Colonic mucosa (tissue), 4 donors: ENCODE results near the gene RDH12. TPM values are rescaled to one million over a fixed set of nuclear protein-coding genes. Genes with fewer than 3 reads are reported as not detected.

Source experiments
- DNase-seq: peaks from one replicate; pipeline ENCODE4 v3.0.0-alpha.2; 2020
- H3K27ac ChIP-seq: fragments of 200-600 bp; one replicate; pipeline ENCODE4 v1.8.0; 2021
- H3K27me3 ChIP-seq: fragments of 200-600 bp; one replicate; pipeline ENCODE4 v1.8.0; 2021
- H3K36me3 ChIP-seq: fragments of 200-600 bp; one replicate; pipeline ENCODE4 v1.8.0; 2021
- H3K4me1 ChIP-seq: fragments of 200-600 bp; one replicate; pipeline ENCODE4 v1.8.0; 2021; ENCODE audit warnings: mild to moderate bottlenecking
- H3K4me3 ChIP-seq: fragments of 200-600 bp; one replicate; pipeline ENCODE4 v1.8.0; 2021
- H3K9ac ChIP-seq, 2 donors: one replicate each; pipeline ENCODE4 v1.7.0; 2013; ENCODE audit warnings: control low read depth in 2 of 2, low read depth in 2 of 2, low read length in 2 of 2
- H3K9me3 ChIP-seq: fragments of 200-600 bp; one replicate; pipeline ENCODE4 v1.8.0; 2021
- intact Hi-C: fragments of 100-400 bp; cut with DNase I; formaldehyde crosslinking; loops from one replicate; pipeline ENCODE4 v1.14.1; 2022
- total RNA-seq, 2 donors: library from RNA; stranded (reverse); fragmentation: NEBNext Ultra II Directional in 1 of 2; extraction: Animal tissue kit (Norgen Biotek cat#: 25700) in 1 of 2; gene quantifications; one replicate each; pipeline ENCODE4 v1.2.1, GENCODE V29; 2021
- TF ChIP-seq, protein P1 (sequence below): fragments of 200-600 bp; IDR thresholded peaks from one replicate; pipeline ENCODE4 v1.8.0; 2022; ENCODE audit warnings: antibody characterized with exemption, mild to moderate bottlenecking
- donor health status: healthy.
- donor health status: DM: no; HTN: no; CAD: no.
- donor health status: DM: no; HTN: no; CAD: no.

Gene RDH12
- total RNA-seq, 2 donors from 2014 or later, result not detected

DNA sequence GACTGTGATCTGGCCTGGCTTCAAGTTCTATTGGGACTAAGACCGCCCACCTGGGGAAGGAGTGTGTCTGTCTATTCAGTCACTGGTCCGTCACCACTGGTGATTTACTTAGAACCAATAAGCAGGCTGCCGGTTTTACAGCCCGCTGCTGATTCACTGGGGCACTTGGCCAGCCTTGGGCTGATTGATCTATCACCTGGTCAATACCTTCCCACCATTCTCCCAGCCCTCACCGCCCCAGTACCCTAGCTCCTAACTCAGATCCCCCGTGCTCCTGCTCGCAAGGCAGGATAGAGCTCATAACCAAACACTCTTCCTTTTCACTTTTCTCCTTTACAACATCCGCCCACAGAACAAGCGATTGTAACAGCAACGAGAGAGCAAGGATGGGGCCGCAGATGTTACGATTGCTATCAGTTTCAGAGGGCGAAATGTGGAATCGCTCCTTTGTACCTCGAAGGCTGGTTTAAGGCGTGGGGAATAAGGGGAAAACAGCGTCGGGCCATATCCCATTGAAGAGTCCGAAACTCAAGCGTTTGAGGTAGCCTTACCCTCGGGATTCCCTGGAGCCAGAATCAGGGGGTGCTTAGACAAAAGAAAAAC is 6.8 kb upstream of the RDH12 start:
- H3K36me3 ChIP-seq, result no peaks in the 10 kb centered on the region
- TF ChIP-seq, protein P1, sequence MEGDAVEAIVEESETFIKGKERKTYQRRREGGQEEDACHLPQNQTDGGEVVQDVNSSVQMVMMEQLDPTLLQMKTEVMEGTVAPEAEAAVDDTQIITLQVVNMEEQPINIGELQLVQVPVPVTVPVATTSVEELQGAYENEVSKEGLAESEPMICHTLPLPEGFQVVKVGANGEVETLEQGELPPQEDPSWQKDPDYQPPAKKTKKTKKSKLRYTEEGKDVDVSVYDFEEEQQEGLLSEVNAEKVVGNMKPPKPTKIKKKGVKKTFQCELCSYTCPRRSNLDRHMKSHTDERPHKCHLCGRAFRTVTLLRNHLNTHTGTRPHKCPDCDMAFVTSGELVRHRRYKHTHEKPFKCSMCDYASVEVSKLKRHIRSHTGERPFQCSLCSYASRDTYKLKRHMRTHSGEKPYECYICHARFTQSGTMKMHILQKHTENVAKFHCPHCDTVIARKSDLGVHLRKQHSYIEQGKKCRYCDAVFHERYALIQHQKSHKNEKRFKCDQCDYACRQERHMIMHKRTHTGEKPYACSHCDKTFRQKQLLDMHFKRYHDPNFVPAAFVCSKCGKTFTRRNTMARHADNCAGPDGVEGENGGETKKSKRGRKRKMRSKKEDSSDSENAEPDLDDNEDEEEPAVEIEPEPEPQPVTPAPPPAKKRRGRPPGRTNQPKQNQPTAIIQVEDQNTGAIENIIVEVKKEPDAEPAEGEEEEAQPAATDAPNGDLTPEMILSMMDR, result no peak
- H3K27ac ChIP-seq, result peak overlapping the region; percentile 85
- H3K4me1 ChIP-seq, result peaks cover 4% of the 10 kb centered on the region
- H3K27me3 ChIP-seq, result no peaks in the 10 kb centered on the region
- DNase-seq, result peak; percentile 90
- no peaks in the 10 kb centered on the region for H3K9me3 ChIP-seq
- peak overlapping the region; percentile 95 for H3K4me3 ChIP-seq
- peak overlapping the region; percentile 52 to 94 for H3K9ac ChIP-seq
- intact Hi-C loops, result no loop called here

DNA sequence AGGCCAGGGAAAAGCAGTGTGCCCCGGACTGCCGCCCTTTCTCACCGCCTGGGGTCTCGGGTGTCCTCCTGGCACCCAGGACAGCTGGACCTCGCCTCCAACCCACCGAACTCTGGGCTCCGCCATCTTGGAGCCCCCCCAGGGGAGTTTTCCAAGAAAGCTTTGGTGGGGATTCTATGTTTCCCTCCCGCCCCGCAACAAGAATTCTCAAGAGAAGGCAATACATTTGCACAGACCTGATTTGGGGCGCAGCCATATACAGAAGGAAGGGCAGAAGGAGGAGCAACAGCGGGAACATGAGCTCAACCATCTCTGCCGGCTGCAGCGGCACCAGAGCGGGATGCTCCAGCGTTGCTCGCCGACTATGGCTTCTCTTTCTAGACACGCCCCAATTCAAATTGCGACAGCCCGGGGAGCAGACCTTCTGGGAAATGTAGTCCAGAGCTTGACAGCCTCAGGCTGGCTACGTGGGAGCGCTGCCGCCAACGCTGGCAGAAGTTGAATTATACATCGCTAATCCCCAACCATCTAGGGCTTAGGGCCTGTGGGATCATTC is 6.2 kb upstream of the RDH12 start, which contains the start of gene RDH11:
Gene RDH11, minus strand, starts transcription at position 371 of the 556 bp plus-strand sequence. Its CDS starts 61 bp downstream, at position 310.
- DNase-seq, result peak; percentile 91
- peak within 1 kb of the TSS; percentile 95 for H3K4me3 ChIP-seq
- no peaks in the 10 kb centered on the region for H3K36me3 ChIP-seq
- intact Hi-C loops, result no loop called here
- no peaks in the 10 kb centered on the region for H3K27me3 ChIP-seq
- peak within 1 kb of the TSS; percentile 85 for H3K27ac ChIP-seq
- H3K4me1 ChIP-seq, result peaks cover 4% of the 10 kb centered on the region
- TF ChIP-seq, protein P1, result no peak
- no peaks in the 10 kb centered on the region for H3K9me3 ChIP-seq
- peak within 1 kb of the TSS; percentile 52 to 94 for H3K9ac ChIP-seq

DNA sequence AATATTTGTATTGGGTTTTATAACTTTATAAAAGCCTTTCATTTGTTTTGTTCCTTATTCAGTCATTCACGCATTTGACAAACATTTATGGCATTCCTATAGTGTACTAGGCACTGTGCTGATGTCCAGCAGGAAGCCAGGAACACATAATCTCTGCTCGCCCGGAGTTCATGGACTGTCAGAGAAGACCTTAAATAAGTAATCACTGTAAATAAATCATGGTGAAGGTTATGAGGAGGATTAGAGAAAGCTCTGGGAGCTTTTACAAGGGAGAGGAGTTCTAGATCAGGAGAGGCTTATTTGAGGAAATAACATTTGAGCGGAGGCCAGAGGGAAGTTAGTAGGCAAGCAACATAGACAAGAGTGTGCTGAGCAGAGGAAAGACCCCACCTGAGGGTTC is 4.7 kb upstream of the RDH12 start:
- H3K27ac ChIP-seq, result no peak overlapping the region
- intact Hi-C loops, result no loop called here
- TF ChIP-seq, protein P1, result no peak

DNA sequence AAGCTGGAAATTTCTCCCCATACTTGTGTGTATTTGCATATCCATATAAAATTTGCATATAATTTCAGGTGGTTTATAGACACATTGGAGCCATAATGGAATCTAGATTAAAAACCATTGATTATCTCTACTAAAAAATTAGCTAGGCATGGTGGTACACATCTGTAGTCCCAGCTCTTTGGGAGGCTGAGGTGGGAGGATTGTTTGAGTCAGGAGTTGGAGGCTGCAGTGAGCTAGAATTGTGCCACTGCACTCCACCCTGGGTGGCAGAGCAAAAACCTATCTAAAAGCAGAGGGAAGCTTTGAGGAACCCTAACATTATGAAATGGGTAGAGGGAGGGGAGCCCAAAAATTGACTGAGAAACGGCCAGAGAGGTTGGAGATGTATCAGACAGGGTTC is 3.5 kb upstream of the RDH12 start:
- Histone ChIP-seq H3K36me3 (no peaks in the 10 kb centered on the region), H3K4me1 (peaks cover 4% of the 10 kb centered on the region), H3K27me3 (no peaks in the 10 kb centered on the region), H3K9ac (no peak overlapping the region), H3K4me3 (no peak overlapping the region), H3K27ac (no peak overlapping the region), H3K9me3 (no peaks in the 10 kb centered on the region)
- TF ChIP-seq, protein P1, result no peak
- intact Hi-C loops, result no loop called here
- DNase-seq, result no peak

More for the DNA sequence above, 4.7 kb upstream of the RDH12 start:
- no peak for DNase-seq
- no peaks in the 10 kb centered on the region for H3K9me3 ChIP-seq
- H3K9ac ChIP-seq, result no peak overlapping the region
- no peaks in the 10 kb centered on the region for H3K27me3 ChIP-seq
- no peaks in the 10 kb centered on the region for H3K36me3 ChIP-seq
- peaks cover 4% of the 10 kb centered on the region for H3K4me1 ChIP-seq
- no peak overlapping the region for H3K4me3 ChIP-seq

DNA sequence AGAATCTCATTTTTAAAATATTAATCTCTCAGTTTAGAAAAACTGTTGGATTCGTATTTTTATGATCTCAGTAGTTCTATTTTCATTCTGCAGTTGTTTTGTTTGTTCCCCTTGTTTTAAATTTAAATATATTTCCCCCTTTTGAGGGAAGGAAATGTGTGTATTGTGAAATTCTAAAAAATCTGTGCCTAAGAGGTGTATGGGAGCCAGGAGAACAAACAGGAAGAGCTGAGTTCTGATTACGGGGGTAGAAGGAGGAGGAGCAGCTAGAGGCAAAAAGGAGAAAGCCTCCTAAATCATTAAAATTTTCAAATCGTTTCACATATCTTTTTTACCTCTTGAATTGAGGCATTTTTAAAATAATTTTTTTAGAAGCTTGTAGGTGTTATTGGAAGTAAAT is 2.3 kb downstream of the RDH12 start:
- Histone ChIP-seq H3K27ac (no peak overlapping the region), H3K9me3 (no peaks in the 10 kb centered on the region), H3K4me3 (no peak overlapping the region), H3K27me3 (no peaks in the 10 kb centered on the region), H3K36me3 (no peaks in the 10 kb centered on the region), H3K4me1 (no peaks in the 10 kb centered on the region), H3K9ac (no peak overlapping the region)
- intact Hi-C loops, result loop anchor here (2.0 to 10.0 kb wide), 3 partner anchors 119 to 279 kb away; no protein-coding TSS in a partner anchor
- DNase-seq, result no peak
- TF ChIP-seq, protein P1, result no peak
